Measurements from ENCODE around the gene ZNF385B.

DNA sequence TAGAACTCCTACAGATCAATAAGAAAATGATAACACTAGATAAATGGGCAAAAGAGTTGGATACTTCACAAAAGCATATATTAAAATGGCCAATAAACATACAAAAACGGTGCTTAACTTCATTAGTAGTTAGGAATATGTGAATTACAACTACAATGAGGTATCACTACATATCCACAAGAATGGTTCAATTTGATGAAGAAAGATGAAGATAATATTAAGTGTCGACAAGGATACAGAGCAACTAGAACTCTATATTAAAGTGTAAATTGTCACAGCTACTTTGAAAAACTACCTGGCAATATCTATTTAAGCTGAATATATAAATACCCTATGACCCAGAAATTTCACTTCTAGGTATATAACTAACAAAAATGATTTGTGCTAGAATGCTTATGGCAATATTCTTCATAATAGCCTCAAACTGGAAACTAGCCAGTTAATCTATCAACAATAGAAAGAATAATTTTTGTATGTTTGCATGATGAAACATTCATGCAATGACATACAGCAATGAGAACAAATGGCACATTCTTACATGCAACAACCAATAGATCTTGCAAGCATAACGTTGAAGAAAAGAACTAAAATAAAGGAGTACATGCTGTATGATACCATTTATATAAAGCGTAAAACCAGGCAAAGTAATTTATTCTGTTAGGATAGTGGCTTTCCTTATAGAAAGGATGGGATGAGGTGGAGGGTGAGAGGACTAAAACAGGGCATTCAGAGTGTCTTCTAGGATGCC, 306.6 kb downstream of the ZNF385B start:
- TF ChIP-seq, protein P1, sequence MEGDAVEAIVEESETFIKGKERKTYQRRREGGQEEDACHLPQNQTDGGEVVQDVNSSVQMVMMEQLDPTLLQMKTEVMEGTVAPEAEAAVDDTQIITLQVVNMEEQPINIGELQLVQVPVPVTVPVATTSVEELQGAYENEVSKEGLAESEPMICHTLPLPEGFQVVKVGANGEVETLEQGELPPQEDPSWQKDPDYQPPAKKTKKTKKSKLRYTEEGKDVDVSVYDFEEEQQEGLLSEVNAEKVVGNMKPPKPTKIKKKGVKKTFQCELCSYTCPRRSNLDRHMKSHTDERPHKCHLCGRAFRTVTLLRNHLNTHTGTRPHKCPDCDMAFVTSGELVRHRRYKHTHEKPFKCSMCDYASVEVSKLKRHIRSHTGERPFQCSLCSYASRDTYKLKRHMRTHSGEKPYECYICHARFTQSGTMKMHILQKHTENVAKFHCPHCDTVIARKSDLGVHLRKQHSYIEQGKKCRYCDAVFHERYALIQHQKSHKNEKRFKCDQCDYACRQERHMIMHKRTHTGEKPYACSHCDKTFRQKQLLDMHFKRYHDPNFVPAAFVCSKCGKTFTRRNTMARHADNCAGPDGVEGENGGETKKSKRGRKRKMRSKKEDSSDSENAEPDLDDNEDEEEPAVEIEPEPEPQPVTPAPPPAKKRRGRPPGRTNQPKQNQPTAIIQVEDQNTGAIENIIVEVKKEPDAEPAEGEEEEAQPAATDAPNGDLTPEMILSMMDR (IDR thresholded peaks at IDR 0.05) = no peak
- TF ChIP-seq POLR2A (IDR thresholded peaks at IDR 0.05) = no peak
- TF ChIP-seq EP300 (IDR thresholded peaks at IDR 0.05) = no peak

Data from stomach (tissue), 4 donors.